Kidney epithelial cell (primary cell): Measurements from ENCODE around the gene PCED1A. TPM values are rescaled to one million over a fixed set of nuclear protein-coding genes. Genes with fewer than 3 reads are reported as not detected.

Source experiments
- DNase-seq: peaks from one replicate; pipeline ENCODE4 v3.0.0-alpha.2; 2010; ENCODE audit warnings: low read depth
- H3K27me3 ChIP-seq: 2 replicates; pipeline ENCODE4 v1.6.0; 2011; ENCODE audit warnings: low read length; ENCODE audit not compliant: control insufficient read depth, insufficient read depth
- H3K36me3 ChIP-seq: 2 replicates; pipeline ENCODE4 v1.5.1; 2011; ENCODE audit warnings: low read length; ENCODE audit not compliant: control insufficient read depth, insufficient read depth
- H3K4me3 ChIP-seq: 2 replicates; pipeline ENCODE4 v1.5.1; 2011; ENCODE audit warnings: low read depth, mild to moderate bottlenecking, control low read depth, low read length
- CTCF ChIP-seq: IDR thresholded peaks from 2 replicates; pipeline ENCODE4 v1.5.1; 2011; ENCODE audit warnings: mild to moderate bottlenecking, moderate library complexity, low read length, control low read depth, inconsistent platforms; ENCODE audit not compliant: insufficient read depth, poor library complexity, severe bottlenecking
- total RNA-seq: library from RNA; depleted of rRNA; stranded (reverse); fragments of >200 nt; gene quantifications from 2 replicates; pipeline ENCODE4 v1.2.3, GENCODE V29; 2015

Gene PCED1A
- total RNA-seq, 1 donor from 2014 or later, result 30.4 TPM

DNA sequence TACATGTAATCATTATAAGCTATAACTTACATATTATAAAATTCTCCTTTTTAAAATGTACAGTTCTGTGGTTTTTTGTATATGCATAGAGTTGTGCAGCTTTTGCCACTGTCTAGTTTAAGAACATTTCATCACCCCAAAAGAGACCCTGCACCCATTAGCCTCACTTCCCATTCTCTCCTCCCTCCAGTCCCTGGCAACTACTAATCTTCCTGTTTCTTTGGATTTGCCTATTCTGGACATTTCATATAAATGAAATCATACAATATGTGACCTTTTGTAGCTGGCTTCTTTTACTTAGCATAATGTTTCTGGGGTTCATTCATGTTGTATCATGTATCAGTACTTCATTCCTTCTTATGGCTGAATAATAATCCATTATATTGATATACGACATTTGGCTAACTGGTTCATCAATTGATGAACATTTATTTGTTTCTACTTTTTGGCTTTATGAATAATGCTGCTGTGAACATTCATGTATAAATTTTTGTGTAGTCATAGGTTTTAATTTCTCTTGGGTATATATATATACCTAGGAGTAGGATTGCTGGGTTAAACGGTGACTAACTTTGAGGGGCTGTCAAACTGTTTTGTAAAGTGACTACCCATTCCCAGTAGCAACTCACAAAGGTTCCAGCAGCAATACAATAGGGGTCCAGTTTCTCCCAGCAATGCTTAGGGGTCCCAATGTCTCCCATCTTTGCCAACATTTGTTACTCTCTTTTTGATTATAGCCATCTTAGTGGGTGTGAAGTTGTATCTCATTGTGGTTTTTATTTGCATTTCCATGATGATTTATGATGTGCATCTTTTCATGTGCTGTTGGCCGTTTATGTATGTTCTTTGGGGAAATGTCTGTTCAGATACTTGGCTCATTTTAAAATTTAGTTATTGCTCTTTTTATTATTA, 43.5 kb upstream of the PCED1A start:
- Histone ChIP-seq H3K4me3 (no peak overlapping the region), H3K36me3 (no peaks in the 10 kb centered on the region), H3K27me3 (no peaks in the 10 kb centered on the region)
- no peak for DNase-seq
- TF ChIP-seq CTCF, result no peak

DNA sequence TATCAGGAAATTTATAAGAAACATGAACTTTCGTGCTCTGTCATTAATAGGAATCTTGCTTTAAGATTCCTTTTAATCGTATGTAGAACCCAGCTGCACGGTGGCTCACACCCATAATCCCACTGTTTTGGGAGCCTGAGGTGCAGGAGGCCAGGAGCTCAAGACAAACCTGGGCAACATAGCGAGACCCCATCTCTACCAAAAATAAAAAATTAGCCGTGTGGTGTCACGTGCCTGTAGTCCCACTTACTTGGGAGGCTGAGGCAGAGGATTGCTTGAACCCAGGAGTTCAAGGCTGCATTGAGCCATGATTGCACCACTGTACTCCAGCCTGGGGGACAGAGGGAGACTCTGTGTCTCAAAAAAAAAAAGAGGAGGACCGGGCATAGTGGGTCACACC, 40.2 kb upstream of the PCED1A start:
- no peak for DNase-seq
- Histone ChIP-seq H3K36me3 (no peaks in the 10 kb centered on the region), H3K4me3 (no peak overlapping the region), H3K27me3 (no peaks in the 10 kb centered on the region)
- no peak for TF ChIP-seq CTCF

DNA sequence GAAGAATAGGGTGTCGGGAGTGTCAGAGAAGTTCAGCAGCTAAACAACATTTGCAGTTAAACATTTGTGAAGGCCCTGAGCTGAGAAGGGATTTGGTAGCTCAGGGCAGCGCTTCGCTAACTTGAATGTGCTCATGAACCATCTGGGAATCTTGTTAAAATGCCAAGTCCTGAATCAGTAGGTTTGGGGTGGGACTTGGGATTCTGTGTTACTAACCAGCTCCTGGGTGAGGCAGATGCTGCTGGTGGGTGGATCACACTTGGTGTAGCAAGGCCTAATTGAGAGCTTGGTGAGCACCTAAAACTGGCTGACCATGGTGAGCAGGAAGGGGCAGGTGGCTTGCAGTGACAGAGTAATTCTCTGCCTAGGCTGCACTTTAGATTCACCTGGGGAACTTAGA, 38.7 kb upstream of the PCED1A start:
- no peaks in the 10 kb centered on the region for H3K27me3 ChIP-seq
- H3K4me3 ChIP-seq, result no peak overlapping the region
- H3K36me3 ChIP-seq, result no peaks in the 10 kb centered on the region
- peak; percentile 42 for DNase-seq
- no peak for TF ChIP-seq CTCF

DNA sequence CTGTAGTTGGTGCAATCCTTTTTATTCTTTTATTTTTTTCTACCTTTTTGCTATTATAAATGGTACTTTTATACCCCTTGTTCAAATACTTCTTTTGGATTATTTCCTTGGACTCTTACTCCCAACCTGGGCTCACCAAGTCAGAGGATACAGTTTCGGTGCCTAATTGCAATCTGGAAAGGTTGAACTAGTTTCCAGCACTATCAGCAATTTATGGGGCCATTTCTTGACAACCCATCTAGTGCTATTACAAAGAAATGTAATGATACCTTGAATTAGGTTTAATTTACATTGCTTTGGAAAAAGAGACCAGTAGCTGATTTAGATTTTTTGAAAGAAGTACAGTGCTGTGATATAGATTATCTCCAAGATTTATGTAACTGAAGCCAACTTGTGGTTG, 38.1 kb upstream of the PCED1A start:
- DNase-seq, result no peak
- TF ChIP-seq CTCF, result no peak

GRCh38 chr20:2875690-2876203, 35.3 kb upstream of the PCED1A start:
- Histone ChIP-seq H3K4me3 (no peak overlapping the region), H3K36me3 (no peaks in the 10 kb centered on the region), H3K27me3 (peaks cover 5% of the 10 kb centered on the region)
- no peak for TF ChIP-seq CTCF
- no peak for DNase-seq

More for the DNA sequence above, 38.1 kb upstream of the PCED1A start:
- no peak overlapping the region for H3K4me3 ChIP-seq
- H3K27me3 ChIP-seq, result no peaks in the 10 kb centered on the region
- H3K36me3 ChIP-seq, result no peaks in the 10 kb centered on the region
